K562 (cell line): ENCODE measurements around the gene SLC7A5. TPM values are rescaled to one million over a fixed set of nuclear protein-coding genes. Genes with fewer than 3 reads are reported as not detected.

Experiments used
- ATAC-seq: fragments of 200-7000 bp; cut with Tn5 transposase; 3 replicates; pipeline ENCODE4 v1.9.1; 2020; ENCODE audit warnings: moderate library complexity
- BruUV-seq: library from RNA; stranded (reverse); fragments of 400-500 nt; replicated peaks from 2 replicates; lab custom pipeline; 2021; lab: Mats Ljungman, UMichigan
- CTCF ChIA-PET: fragments of 300-600 bp; formaldehyde crosslinking; extraction: SDS; loops from one replicate; lab custom pipeline; 2021; ENCODE audit warnings: low intra/inter-chr PET ratio; lab: Yijun Ruan, JAX
- POLR2A ChIA-PET: fragments of 300-600, 350-650 bp; sonication (Branson Sonifier 250); formaldehyde crosslinking; extraction: SDS; loops from one replicate; lab custom pipeline; 2021; ENCODE audit warnings: antibody characterized with exemption, inconsistent platforms; lab: Yijun Ruan, JAX
- DNase-seq, 4 experiments: peaks; one replicate each; pipeline versions ENCODE4 v3.0.0 to v3.0.0-alpha.2; 2011 to 2018; ENCODE audit warnings: low spot score in 3 of 4, mixed read lengths in 3 of 4; ENCODE audit errors: extremely low read depth in 1 of 4
- FAIRE-seq: peaks from 2 replicates; lab custom pipeline; 2011; peaks lifted over from hg19 to GRCh38; lab: Jason Lieb, UNC
- H2AFZ ChIP-seq: 2 replicates; pipeline ENCODE4 v1.6.0; 2011; ENCODE audit warnings: low read depth, low read length, control low read depth, inconsistent platforms
- H3K27ac ChIP-seq: fragments of 200-600 bp; 3 replicates; pipeline ENCODE4 v1.8.0; 2011; ENCODE audit warnings: low read depth, mild to moderate bottlenecking, control low read depth, inconsistent platforms, low read length, moderate library complexity, mixed read lengths; ENCODE audit errors: extremely low read depth
- H3K27me3 ChIP-seq, 2 experiments: fragments of 300-600 bp in 1 of 2; 2 replicates in 1 of 2; 3 replicates in 1 of 2; pipeline versions ENCODE4 v1.6.0 to v1.8.0; 2011; ENCODE audit warnings: inconsistent platforms in 2 of 2, low read length in 2 of 2, mild to moderate bottlenecking in 1 of 2, mixed read lengths in 1 of 2, moderate library complexity in 1 of 2; ENCODE audit not compliant: control insufficient read depth in 2 of 2, insufficient read depth in 2 of 2
- H3K36me3 ChIP-seq: fragments of 300-600 bp; 3 replicates; pipeline ENCODE4 v1.8.0; 2011; ENCODE audit warnings: mild to moderate bottlenecking, low read length, inconsistent platforms; ENCODE audit not compliant: control insufficient read depth, insufficient read depth
- H3K4me1 ChIP-seq, 2 experiments: fragments of 200-600 bp in 1 of 2; replicated peaks in 1 of 2; 2 replicates in 1 of 2; 3 replicates in 1 of 2; pipeline versions ENCODE4 v1.5.1 to v1.8.0; 2011; ENCODE audit warnings: inconsistent platforms in 2 of 2, low read length in 2 of 2, mild to moderate bottlenecking in 1 of 2, mixed read lengths in 1 of 2, moderate library complexity in 1 of 2; ENCODE audit not compliant: control insufficient read depth in 2 of 2, insufficient read depth in 2 of 2
- H3K4me2 ChIP-seq: 2 replicates; pipeline ENCODE4 v1.6.1; 2011; ENCODE audit warnings: low read length, control low read depth, inconsistent platforms, mixed read lengths; ENCODE audit not compliant: insufficient read depth
- H3K4me3 ChIP-seq: fragments of 200-600 bp; sonication (generic), shearing (Covaris generic); 2 replicates; pipeline ENCODE4 v1.5.1; 2016; ENCODE audit warnings: control low read depth, inconsistent platforms
- H3K79me2 ChIP-seq: fragments of 200-600 bp; 3 replicates; pipeline ENCODE4 v1.8.0; 2011; ENCODE audit warnings: low read length, inconsistent platforms; ENCODE audit not compliant: control insufficient read depth, insufficient read depth
- H3K9ac ChIP-seq, 2 experiments: 2 replicates each; pipeline versions ENCODE4 v1.6.0 to v1.6.1; 2011; ENCODE audit warnings: low read depth in 2 of 2, low read length in 2 of 2, control low read depth in 1 of 2, inconsistent platforms in 1 of 2, mild to moderate bottlenecking in 1 of 2, mixed read lengths in 1 of 2; ENCODE audit not compliant: insufficient read depth in 1 of 2
- H3K9me1 ChIP-seq: one replicate; pipeline ENCODE4 v1.6.0; 2011; ENCODE audit warnings: inconsistent platforms, mild to moderate bottlenecking, low read length, moderate library complexity; ENCODE audit not compliant: control insufficient read depth, insufficient read depth
- H3K9me3 ChIP-seq: replicated peaks from 2 replicates; pipeline ENCODE4 v1.5.1; 2011; ENCODE audit warnings: low read depth, low read length, inconsistent platforms; ENCODE audit not compliant: control insufficient read depth, insufficient read depth
- H4K20me1 ChIP-seq: replicated peaks from 2 replicates; pipeline ENCODE4 v1.6.1; 2011; ENCODE audit warnings: low read length, inconsistent platforms, mixed read lengths; ENCODE audit not compliant: control insufficient read depth, insufficient read depth
- FOXP4 ChIP-seq: sonication (generic); formaldehyde crosslinking; IDR thresholded peaks from 2 replicates; pipeline ENCODE4 v1.8.0; 2022; ENCODE audit warnings: mild to moderate bottlenecking, missing genetic modification reagents, borderline replicate concordance
- POLR2G ChIP-seq: fragments of 200-400 bp; formaldehyde crosslinking; IDR thresholded peaks from 2 replicates; pipeline ENCODE4 v1.6.1; 2017; ENCODE audit warnings: low read depth, mild to moderate bottlenecking, antibody characterized with exemption, low read length, moderate library complexity
- RBFOX2 ChIP-seq: fragments of 200-400 bp; formaldehyde crosslinking; IDR thresholded peaks from 2 replicates; pipeline ENCODE4 v1.6.1; 2017; ENCODE audit warnings: low read depth, mild to moderate bottlenecking, low read length, moderate library complexity
- RBM22 ChIP-seq: fragments of 200-400 bp; formaldehyde crosslinking; IDR thresholded peaks from 2 replicates; pipeline ENCODE4 v1.6.1; 2018; ENCODE audit warnings: low read length, low read depth; ENCODE audit not compliant: poor library complexity, severe bottlenecking
- WGBS: fragments of 100-300 bp; shearing (Covaris generic); methylation state at CpG from one replicate; pipeline ENCODE4 v1.1.6; 2016; ENCODE audit warnings: low coverage, mixed read lengths; ENCODE audit not compliant: insufficient coverage; ENCODE audit errors: missing lambda C conversion rate; 5-methylcytosine and 5-hydroxymethylcytosine counted together
- in situ Hi-C: fragments of 300-500 bp; cut with MboI; formaldehyde crosslinking; loops from 4 replicates; pipeline ENCODE4 v1.15.0; 2018; ENCODE audit warnings: inconsistent platforms, mixed read lengths
- intact Hi-C: fragments of 100-400 bp; cut with micrococcal nuclease; formaldehyde crosslinking; loops from 2 replicates; pipeline ENCODE4 v1.14.2; 2022
- polyA plus RNA-seq, 8 experiments: library from polyadenylated mRNA; depleted of rRNA in 4 of 8; stranded (reverse) in 5 of 8; unstranded in 3 of 8; fragments of >200 nt; fragmentation: Nextera tagmentation in 2 of 8; fragmentation: Illumina TruSeq in 1 of 8; extraction: Ambion mirVana in 2 of 8; extraction: Trizol in 1 of 8; gene quantifications; 2 replicates each; pipeline versions ENCODE4 v1.2.1 to v1.2.3, GENCODE V29; 2011 to 2014; ENCODE audit warnings: inconsistent platforms in 1 of 8, missing spikeins in 1 of 8
- total RNA-seq, 7 experiments: library from RNA; depleted of rRNA in 6 of 7; stranded (reverse); fragments of >200 nt in 6 of 7; fragmentation: Illumina TruSeq in 2 of 7; extraction: Trizol in 2 of 7; gene quantifications; 2 replicates each; pipeline versions ENCODE4 v1.2.1 to v1.2.3, GENCODE V29; 2011 to 2021; ENCODE audit warnings: low replicate concordance in 1 of 7

The SLC7A5 gene
- total and polyA plus RNA-seq, 9 of the 15 experiments (the other 6 are each of a cell fraction or from before 2014, with no cell fraction given) = 1.9 to 220 (median 18.6) TPM

GRCh38 chr16:87837627-87838289 is 31.5 kb downstream of the SLC7A5 start:
- in situ Hi-C loops = no loop called here
- intact Hi-C loops = no loop called here
- POLR2A ChIA-PET = interaction anchor here (0.9 to 4.2 kb wide), 4 partner anchors 10 to 16 kb away, joined by 3 to 28 read pairs (median 5); no protein-coding TSS in a partner anchor

More at GRCh38 chr16:87837627-87838289, 31.5 kb downstream of the SLC7A5 start:
- H3K9me1 ChIP-seq = peaks cover 3% of the 10 kb centered on the region
- H3K4me3 ChIP-seq = no peak overlapping the region
- H3K4me2 ChIP-seq = no peak overlapping the region
- no TSS peak for BruUV-seq
- DNase-seq = no peak
- ATAC-seq = no peak
- peaks cover 0 to 43% of the 10 kb centered on the region in 2 experiments; a peak in 1 of 5 replicates for H3K4me1 ChIP-seq
- peaks cover 5% of the 10 kb centered on the region; the same call in 1 of the 3 replicates for H3K79me2 ChIP-seq
- peaks cover 36% of the 10 kb centered on the region for H4K20me1 ChIP-seq
- FAIRE-seq = no peak
- 96% methylated on average over 20 of the region's 21 CpGs for WGBS
- 0 out of 4 replicates have a peak overlapping the region, but pooled peaks of 1 of the 2 experiments have one; percentile 13 for H3K9ac ChIP-seq
- H3K27ac ChIP-seq = no peak overlapping the region
- H3K36me3 ChIP-seq = peaks cover 97% of the 10 kb centered on the region; the same call in 2 of the 3 replicates
- no peak overlapping the region for H2AFZ ChIP-seq
- no peaks in the 10 kb centered on the region for H3K9me3 ChIP-seq
- no peaks in the 10 kb centered on the region for H3K27me3 ChIP-seq
- TF ChIP-seq RBM22 = peak; percentile 96
- peak; percentile 52 for TF ChIP-seq RBFOX2
- TF ChIP-seq FOXP4 (CRISPR knock-in tag) = no peak
- TF ChIP-seq POLR2G = peak; percentile 78; the same call in 1 of the 2 replicates
- TF ChIP-seq, all 486 proteins: peak for 3
- CTCF ChIA-PET = no interaction called here
